GM18951 (cell line): ENCODE results near the gene GOLGA6D.
"Not testable (repeated sequence)": the region's sequence is repeated elsewhere in the genome, so short reads cannot be mapped to it uniquely, and the experiment has no call there.

Source experiments
- POLR2A ChIP-seq: IDR thresholded peaks from 4 replicates; pipeline ENCODE4 v1.6.1; 2011; ENCODE audit warnings: mild to moderate bottlenecking; ENCODE audit not compliant: insufficient read length, insufficient read depth; ENCODE audit errors: extremely low read depth
- in situ Hi-C: fragments of 300-500 bp; cut with MboI; formaldehyde crosslinking; loops from one replicate; pipeline ENCODE4 v1.12.0; 2022; ENCODE audit warnings: low sequenced_read_pairs, mixed read lengths, inconsistent platforms; ENCODE audit not compliant: unreplicated experiment

Gene GOLGA6D

GRCh38 chr15:75335705-75336355 is 53.2 kb downstream of the GOLGA6D start, which contains the start of gene COMMD4:
TSS of gene COMMD4 (plus strand) at chr15:75336063. CDS start at chr15:75336090, 27 bp downstream.
- in situ Hi-C loops: no loop called here
- peak; percentile 63 for TF ChIP-seq POLR2A

DNA sequence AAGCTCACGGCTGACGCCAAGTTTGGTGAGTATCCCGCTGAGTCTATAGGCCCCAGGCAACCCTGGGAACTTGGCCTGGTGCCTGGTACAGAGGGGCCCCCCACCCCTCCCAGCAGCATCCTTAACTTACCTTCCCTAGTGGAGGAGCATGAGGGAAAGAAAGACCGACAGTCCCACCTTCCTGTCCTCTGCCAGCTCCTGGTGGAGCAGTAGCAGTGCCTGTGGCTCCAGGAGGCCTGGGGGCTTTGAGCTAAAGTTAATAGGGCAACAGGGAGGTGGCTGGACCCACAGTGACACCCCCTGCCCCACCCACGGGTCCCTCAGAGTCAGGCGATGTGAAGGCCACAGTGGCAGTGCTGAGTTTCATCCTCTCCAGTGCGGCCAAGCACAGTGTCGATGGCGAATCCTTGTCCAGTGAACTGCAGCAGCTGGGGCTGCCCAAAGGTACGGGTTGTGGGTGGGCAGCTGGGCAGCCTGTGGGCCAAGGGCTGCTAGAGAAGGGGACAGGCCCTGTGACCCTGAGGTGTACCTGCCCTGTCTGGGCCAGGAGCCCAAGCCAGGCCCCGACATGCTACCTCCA is 56.1 kb downstream of the GOLGA6D start:
- no peak for TF ChIP-seq POLR2A
- in situ Hi-C loops: no loop called here

- in situ Hi-C loops: no loop called here
- no peak for TF ChIP-seq POLR2A
These were observed 57.1 kb downstream of the GOLGA6D start for GRCh38 chr15:75339531-75340240.

DNA sequence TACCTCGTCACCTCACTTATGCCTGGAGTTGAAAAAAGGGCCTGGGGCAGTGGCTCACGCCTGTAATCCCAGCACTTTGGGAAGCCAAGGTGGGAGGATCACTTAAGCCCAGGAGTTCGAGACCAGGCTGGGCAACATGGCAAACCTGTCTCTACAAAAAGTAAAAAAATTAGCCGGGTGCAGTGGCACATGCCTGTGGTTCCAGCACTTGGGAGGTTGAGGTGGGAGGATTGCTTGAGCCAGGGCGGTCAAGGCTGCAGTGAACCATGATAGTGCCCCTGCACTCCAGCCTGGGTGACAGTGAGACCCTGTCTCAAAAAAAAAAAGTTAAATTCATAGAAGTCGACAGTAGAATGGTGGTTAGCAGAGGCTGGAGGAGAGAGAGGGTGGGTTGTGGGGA is 59.6 kb downstream of the GOLGA6D start:
- no peak for TF ChIP-seq POLR2A
- in situ Hi-C loops: no loop called here

DNA sequence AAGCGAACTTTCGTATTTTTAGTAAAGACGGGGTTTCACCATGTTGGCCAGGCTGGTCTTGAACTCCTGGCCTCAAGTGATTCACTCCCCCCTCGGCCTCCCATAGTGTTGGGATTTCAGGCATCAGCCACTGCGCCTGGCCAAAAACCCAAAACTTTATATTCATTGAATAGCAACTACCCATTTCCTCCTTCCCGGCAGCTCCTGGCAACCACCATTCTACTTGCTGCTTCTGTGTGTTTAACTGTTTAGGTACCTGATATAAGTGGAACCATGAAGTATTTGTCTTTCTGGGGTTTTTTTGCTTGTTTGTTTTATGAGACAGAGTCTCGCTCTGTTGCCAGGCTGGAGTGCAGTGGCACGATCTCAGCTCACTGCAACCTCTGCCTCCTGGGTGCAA is 61.3 kb downstream of the GOLGA6D start:
- in situ Hi-C loops: not testable (repeated sequence)
